Nephron (organoid): Measurements from ENCODE around the gene UBE2B.
A peak's percentile ranks its signal among the peaks of the same experiment; 100 is the strongest.
"Not testable (repeated sequence)": the region's sequence is repeated elsewhere in the genome, so short reads cannot be mapped to it uniquely, and the experiment has no call there.

ENCODE experiments used
- H3K27ac Mint-ChIP-seq, 3 experiments: 2 replicates each; pipeline ENCODE4 v1.8.0; 2020; ENCODE audit warnings: mixed read lengths in 3 of 3, mild to moderate bottlenecking in 2 of 3, moderate library complexity in 1 of 3
- H3K27me3 Mint-ChIP-seq: 2 replicates; pipeline ENCODE4 v1.8.0; 2021; ENCODE audit warnings: low read depth, mild to moderate bottlenecking, moderate library complexity, mixed read lengths
- H3K36me3 Mint-ChIP-seq: 2 replicates; pipeline ENCODE4 v1.8.0; 2020; ENCODE audit warnings: low read depth, mixed read lengths
- H3K4me1 Mint-ChIP-seq: 2 replicates; pipeline ENCODE4 v1.8.0; 2020; ENCODE audit warnings: mixed read lengths
- H3K4me3 Mint-ChIP-seq, 3 experiments: 2 replicates each; pipeline ENCODE4 v1.8.0; 2020; ENCODE audit warnings: mild to moderate bottlenecking in 3 of 3, mixed read lengths in 3 of 3, moderate library complexity in 2 of 3
- H3K9me3 Mint-ChIP-seq: 2 replicates; pipeline ENCODE4 v1.8.0; 2020; ENCODE audit warnings: mixed read lengths
- CTCF ChIP-seq, 3 experiments: fragments of 200-600 bp; sonication (generic); IDR thresholded peaks; one replicate each; pipeline ENCODE4 v1.5.0; 2021; ENCODE audit warnings: antibody characterized with exemption in 3 of 3; ENCODE audit not compliant: unreplicated experiment in 3 of 3

Gene UBE2B

GRCh38 chr5:134374232-134374631 lies 2.9 kb downstream of the UBE2B start:
- no peaks in the 10 kb centered on the region for H3K9me3 Mint-ChIP-seq
- no peak overlapping the region for H3K27ac Mint-ChIP-seq
- peaks cover 32% of the 10 kb centered on the region for H3K36me3 Mint-ChIP-seq
- H3K4me1 Mint-ChIP-seq = peaks cover 22% of the 10 kb centered on the region
- H3K27me3 Mint-ChIP-seq = no peaks in the 10 kb centered on the region
- peak overlapping the region in 1 of 3 experiments; percentile 49 for H3K4me3 Mint-ChIP-seq
- no peak for TF ChIP-seq CTCF (IDR thresholded peaks at IDR 0.05; ENCODE audit: unreplicated experiment in 3 of 3)

- Mint-ChIP-seq H3K9me3 (no peaks in the 10 kb centered on the region), H3K27ac (no peak overlapping the region), H3K36me3 (peaks cover 57% of the 10 kb centered on the region), H3K27me3 (no peaks in the 10 kb centered on the region), H3K4me3 (no peak overlapping the region), H3K4me1 (no peaks in the 10 kb centered on the region)
- TF ChIP-seq CTCF (IDR thresholded peaks at IDR 0.05; ENCODE audit: unreplicated experiment in 3 of 3) = no peak
Measured at GRCh38 chr5:134380346-134380745, 9.0 kb downstream of the UBE2B start.

GRCh38 chr5:134382204-134382603 lies 10.8 kb downstream of the UBE2B start:
- H3K36me3 Mint-ChIP-seq = peaks cover 58% of the 10 kb centered on the region
- not testable (repeated sequence) for H3K4me1 Mint-ChIP-seq, H3K4me3 Mint-ChIP-seq, H3K27me3 Mint-ChIP-seq, H3K27ac Mint-ChIP-seq, H3K9me3 Mint-ChIP-seq

- no peaks in the 10 kb centered on the region for H3K27me3 Mint-ChIP-seq
- TF ChIP-seq CTCF (IDR thresholded peaks at IDR 0.05; ENCODE audit: unreplicated experiment in 3 of 3) = no peak
- no peak overlapping the region for H3K27ac Mint-ChIP-seq
- no peaks in the 10 kb centered on the region for H3K4me1 Mint-ChIP-seq
- H3K36me3 Mint-ChIP-seq = peaks cover 62% of the 10 kb centered on the region
- no peaks in the 10 kb centered on the region for H3K9me3 Mint-ChIP-seq
- H3K4me3 Mint-ChIP-seq = no peak overlapping the region
Measured at GRCh38 chr5:134383980-134384697, 12.8 kb downstream of the UBE2B start.

- Mint-ChIP-seq H3K4me3 (no peak overlapping the region), H3K9me3 (no peaks in the 10 kb centered on the region), H3K36me3 (peaks cover 70% of the 10 kb centered on the region), H3K27me3 (no peaks in the 10 kb centered on the region), H3K27ac (no peak overlapping the region), H3K4me1 (no peaks in the 10 kb centered on the region)
- TF ChIP-seq CTCF (IDR thresholded peaks at IDR 0.05; ENCODE audit: unreplicated experiment in 3 of 3) = no peak
Measured at GRCh38 chr5:134387443-134387842, 16.1 kb downstream of the UBE2B start.

- TF ChIP-seq CTCF (IDR thresholded peaks at IDR 0.05; ENCODE audit: unreplicated experiment in 3 of 3) = no peak
Measured at GRCh38 chr5:134392301-134392700, 20.9 kb downstream of the UBE2B start.

More at GRCh38 chr5:134392301-134392700, 20.9 kb downstream of the UBE2B start:
- H3K4me3 Mint-ChIP-seq = no peak overlapping the region
- peaks cover 64% of the 10 kb centered on the region for H3K36me3 Mint-ChIP-seq
- no peaks in the 10 kb centered on the region for H3K27me3 Mint-ChIP-seq
- H3K4me1 Mint-ChIP-seq = no peaks in the 10 kb centered on the region
- no peak overlapping the region for H3K27ac Mint-ChIP-seq
- no peaks in the 10 kb centered on the region for H3K9me3 Mint-ChIP-seq
